GM23338 (cell line): Measurements from ENCODE around the gene SMURF1. TPM values are rescaled to one million over a fixed set of nuclear protein-coding genes. Genes with fewer than 3 reads are reported as not detected.

Experiments used
- ATAC-seq: fragments of 200-7000 bp; cut with Tn5 transposase; 3 replicates; pipeline ENCODE4 v1.9.1; 2020
- DNase-seq: peaks from one replicate; pipeline ENCODE4 v3.0.0-alpha.2; 2015; ENCODE audit warnings: low spot score
- H2AFZ ChIP-seq: fragments of 200-600 bp; sonication (generic); 2 replicates; pipeline ENCODE4 v1.8.0; 2016; ENCODE audit warnings: antibody characterized with exemption, mild to moderate bottlenecking, moderate library complexity
- H3F3A ChIP-seq: fragments of 200-600 bp; sonication (generic); replicated peaks from 2 replicates; pipeline ENCODE4 v1.8.0; 2017; ENCODE audit warnings: antibody characterized with exemption, mixed run types, low read depth
- H3K27ac ChIP-seq: fragments of 200-600 bp; sonication (generic); 2 replicates; pipeline ENCODE4 v1.6.1; 2016; ENCODE audit warnings: low read depth
- H3K27me3 ChIP-seq: fragments of 200-600 bp; sonication (generic); 2 replicates; pipeline ENCODE4 v1.8.0; 2016; ENCODE audit warnings: mild to moderate bottlenecking, mixed run types, moderate library complexity; ENCODE audit not compliant: insufficient read depth
- H3K36me3 ChIP-seq: fragments of 200-600 bp; sonication (generic); 2 replicates; pipeline ENCODE4 v1.8.0; 2016; ENCODE audit warnings: mild to moderate bottlenecking; ENCODE audit not compliant: insufficient read depth
- H3K4me1 ChIP-seq: fragments of 200-600 bp; sonication (generic); 2 replicates; pipeline ENCODE4 v1.8.0; 2016; ENCODE audit warnings: mild to moderate bottlenecking, moderate library complexity; ENCODE audit not compliant: insufficient read depth
- H3K4me2 ChIP-seq: fragments of 200-600 bp; sonication (generic); 2 replicates; pipeline ENCODE4 v1.7.1; 2017; ENCODE audit warnings: mixed run types
- H3K4me3 ChIP-seq: fragments of 200-600 bp; sonication (generic); 2 replicates; pipeline ENCODE4 v1.6.1; 2016; ENCODE audit warnings: mixed run types
- H3K79me2 ChIP-seq: fragments of 200-600 bp; sonication (generic); replicated peaks from 2 replicates; pipeline ENCODE4 v1.8.0; 2017; ENCODE audit warnings: mild to moderate bottlenecking; ENCODE audit not compliant: insufficient read depth
- H3K9me2 ChIP-seq: fragments of 200-600 bp; sonication (generic); 2 replicates; pipeline ENCODE4 v1.8.0; 2017; ENCODE audit not compliant: insufficient read depth
- H4K20me1 ChIP-seq: fragments of 200-600 bp; sonication (generic); replicated peaks from 2 replicates; pipeline ENCODE4 v1.8.0; 2017; ENCODE audit warnings: mild to moderate bottlenecking; ENCODE audit not compliant: insufficient read depth
- H3K27ac Mint-ChIP-seq: 2 replicates; pipeline ENCODE4 v1.8.0; 2020; ENCODE audit warnings: inconsistent platforms, mild to moderate bottlenecking, moderate library complexity, mixed read lengths
- H3K27me3 Mint-ChIP-seq: 3 replicates; pipeline ENCODE4 v1.8.0; 2022; ENCODE audit warnings: low read depth, mild to moderate bottlenecking, moderate library complexity, mixed read lengths, inconsistent platforms; ENCODE audit not compliant: insufficient read depth, poor library complexity
- H3K36me3 Mint-ChIP-seq: 3 replicates; pipeline ENCODE4 v1.8.0; 2021; ENCODE audit warnings: low read depth, mild to moderate bottlenecking, inconsistent platforms, moderate library complexity, mixed read lengths
- H3K4me1 Mint-ChIP-seq: 3 replicates; pipeline ENCODE4 v1.8.0; 2020; ENCODE audit warnings: mild to moderate bottlenecking, inconsistent platforms, mixed read lengths
- H3K4me3 Mint-ChIP-seq: 3 replicates; pipeline ENCODE4 v1.8.0; 2021; ENCODE audit warnings: moderate library complexity, mild to moderate bottlenecking, inconsistent platforms, mixed read lengths
- H3K9me3 Mint-ChIP-seq: 3 replicates; pipeline ENCODE4 v1.8.0; 2020; ENCODE audit warnings: moderate library complexity, mild to moderate bottlenecking, inconsistent platforms, mixed read lengths
- EZH2 ChIP-seq: fragments of 200-600 bp; sonication (generic); IDR thresholded peaks from one replicate; pipeline ENCODE4 v1.8.0; 2017; ENCODE audit warnings: antibody characterized with exemption, mild to moderate bottlenecking, low read depth; ENCODE audit not compliant: unreplicated experiment
- JUNB ChIP-seq: IDR thresholded peaks from one replicate; pipeline ENCODE4 v1.6.1; 2016; ENCODE audit warnings: antibody characterized with exemption; ENCODE audit not compliant: unreplicated experiment
- NANOG ChIP-seq: IDR thresholded peaks from 2 replicates; pipeline ENCODE4 v1.6.1; 2016; ENCODE audit warnings: antibody characterized with exemption, borderline replicate concordance
- POLR2AphosphoS5 ChIP-seq: IDR thresholded peaks from 2 replicates; pipeline ENCODE4 v1.6.1; 2016; ENCODE audit warnings: antibody characterized with exemption, low read depth
- STAT1 ChIP-seq: IDR thresholded peaks from one replicate; pipeline ENCODE4 v1.6.1; 2016; ENCODE audit warnings: antibody characterized with exemption; ENCODE audit not compliant: unreplicated experiment
- ZNF114 ChIP-seq: fragments of 250-450 bp; sonication (Bioruptor Pico); IDR thresholded peaks from 2 replicates; pipeline ENCODE4 v1.5.0; 2020; ENCODE audit warnings: mild to moderate bottlenecking, moderate library complexity
- polyA plus RNA-seq: library from polyadenylated mRNA; unstranded; fragments of >200 nt; fragmentation: Nextera tagmentation; extraction: Ambion mirVana; gene quantifications from 2 replicates; pipeline ENCODE4 v1.2.1, GENCODE V29; 2016
- total RNA-seq: library from RNA; depleted of rRNA; stranded (reverse); fragments of >200 nt; shearing (Covaris generic); gene quantifications from 2 replicates; pipeline ENCODE4 v1.2.3, GENCODE V29; 2014
- TF ChIP-seq, protein P1 (sequence below), 2 experiments: fragments of 200-600 bp in 1 of 2; sonication (generic) in 1 of 2; conservative IDR thresholded peaks; 2 replicates each; pipeline versions ENCODE4 v1.5.1 to v1.6.1; 2016 to 2017; ENCODE audit warnings: antibody characterized with exemption in 2 of 2, low read depth in 2 of 2, mild to moderate bottlenecking in 2 of 2, moderate library complexity in 1 of 2
- TF ChIP-seq, protein P2 (sequence below): IDR thresholded peaks from 2 replicates; pipeline ENCODE4 v1.6.1; 2016; ENCODE audit warnings: antibody characterized with exemption
- TF ChIP-seq, protein P3 (sequence below): fragments of 250-450 bp; sonication (Bioruptor Pico); IDR thresholded peaks from 2 replicates; pipeline ENCODE4 v1.5.0; 2020; ENCODE audit warnings: mild to moderate bottlenecking, moderate library complexity
- TF ChIP-seq, protein P4 (sequence below): IDR thresholded peaks from one replicate; pipeline ENCODE4 v1.6.1; 2018; ENCODE audit warnings: antibody characterized with exemption; ENCODE audit not compliant: unreplicated experiment

SMURF1 gene
- total and polyA plus RNA-seq, 2 experiments from 2014 or later, result 5.8 to 23.9 TPM

DNA sequence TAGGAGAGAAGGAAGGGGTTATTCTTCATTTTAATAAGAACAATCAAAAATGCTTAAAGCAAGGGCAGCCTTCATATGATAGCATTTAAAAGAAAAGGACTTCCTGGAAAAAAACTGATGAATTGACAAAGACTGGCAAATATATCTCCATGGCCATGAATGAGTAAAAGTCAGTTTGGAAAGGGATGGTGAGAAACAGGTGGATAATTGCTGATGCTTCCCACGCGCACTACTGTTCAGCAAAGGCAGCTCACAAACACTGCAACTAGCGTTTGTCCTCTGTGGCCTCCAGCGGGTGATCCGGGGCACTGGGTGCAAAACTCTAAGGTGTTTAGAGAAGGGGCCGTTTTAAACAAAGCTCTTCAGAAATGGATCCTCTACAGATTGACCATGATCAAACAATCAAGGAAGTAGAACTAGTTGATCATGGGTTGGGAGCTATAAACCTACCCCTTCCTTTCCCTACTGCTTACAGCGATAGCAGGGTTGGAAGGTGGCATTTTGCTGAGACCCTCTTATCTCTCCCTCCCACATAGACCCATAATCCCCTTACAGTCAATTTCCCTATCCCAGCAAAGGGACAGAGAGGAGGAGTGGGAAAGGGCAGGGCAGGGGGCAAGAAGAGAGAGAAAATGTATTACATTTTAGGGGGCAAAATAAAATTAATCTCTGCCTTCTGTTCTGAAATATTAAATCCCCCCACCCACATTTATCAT lies 53.8 kb downstream of the SMURF1 start:
- Mint-ChIP-seq H3K27ac (peak overlapping the region; percentile 14; the same call in 1 of the 2 replicates), H3K9me3 (peaks cover 9% of the 10 kb centered on the region; the same call in 2 of the 3 replicates), H3K4me3 (no peak overlapping the region), H3K36me3 (peaks cover 20% of the 10 kb centered on the region), H3K4me1 (no peaks in the 10 kb centered on the region; the same call in 2 of the 3 replicates), H3K27me3 (no peaks in the 10 kb centered on the region)
- Histone ChIP-seq H3K4me1 (0 out of 2 replicates have a peak, but pooled peaks cover 6% of the 10 kb centered on the region), H3K9me2 (no peaks in the 10 kb centered on the region), H3K79me2 (peaks cover 100% of the 10 kb centered on the region), H3K36me3 (peaks cover 3% of the 10 kb centered on the region; the same call in 1 of the 2 replicates), H2AFZ (no peak overlapping the region), H3K4me3 (no peak overlapping the region), H3F3A (no peaks in the 10 kb centered on the region), H4K20me1 (peaks cover 22% of the 10 kb centered on the region), H3K27ac (peak overlapping the region; percentile 53; the same call in 1 of the 2 replicates), H3K27me3 (no peaks in the 10 kb centered on the region), H3K4me2 (no peak overlapping the region)
- ATAC-seq, result no peak
- no peak for DNase-seq
- no peak for TF ChIP-seq POLR2AphosphoS5
- TF ChIP-seq, protein P1, sequence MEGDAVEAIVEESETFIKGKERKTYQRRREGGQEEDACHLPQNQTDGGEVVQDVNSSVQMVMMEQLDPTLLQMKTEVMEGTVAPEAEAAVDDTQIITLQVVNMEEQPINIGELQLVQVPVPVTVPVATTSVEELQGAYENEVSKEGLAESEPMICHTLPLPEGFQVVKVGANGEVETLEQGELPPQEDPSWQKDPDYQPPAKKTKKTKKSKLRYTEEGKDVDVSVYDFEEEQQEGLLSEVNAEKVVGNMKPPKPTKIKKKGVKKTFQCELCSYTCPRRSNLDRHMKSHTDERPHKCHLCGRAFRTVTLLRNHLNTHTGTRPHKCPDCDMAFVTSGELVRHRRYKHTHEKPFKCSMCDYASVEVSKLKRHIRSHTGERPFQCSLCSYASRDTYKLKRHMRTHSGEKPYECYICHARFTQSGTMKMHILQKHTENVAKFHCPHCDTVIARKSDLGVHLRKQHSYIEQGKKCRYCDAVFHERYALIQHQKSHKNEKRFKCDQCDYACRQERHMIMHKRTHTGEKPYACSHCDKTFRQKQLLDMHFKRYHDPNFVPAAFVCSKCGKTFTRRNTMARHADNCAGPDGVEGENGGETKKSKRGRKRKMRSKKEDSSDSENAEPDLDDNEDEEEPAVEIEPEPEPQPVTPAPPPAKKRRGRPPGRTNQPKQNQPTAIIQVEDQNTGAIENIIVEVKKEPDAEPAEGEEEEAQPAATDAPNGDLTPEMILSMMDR (conservative IDR thresholded peaks at IDR 0.05; ENCODE audit: low read depth in 2 of 2), result no peak
- TF ChIP-seq, protein P2, sequence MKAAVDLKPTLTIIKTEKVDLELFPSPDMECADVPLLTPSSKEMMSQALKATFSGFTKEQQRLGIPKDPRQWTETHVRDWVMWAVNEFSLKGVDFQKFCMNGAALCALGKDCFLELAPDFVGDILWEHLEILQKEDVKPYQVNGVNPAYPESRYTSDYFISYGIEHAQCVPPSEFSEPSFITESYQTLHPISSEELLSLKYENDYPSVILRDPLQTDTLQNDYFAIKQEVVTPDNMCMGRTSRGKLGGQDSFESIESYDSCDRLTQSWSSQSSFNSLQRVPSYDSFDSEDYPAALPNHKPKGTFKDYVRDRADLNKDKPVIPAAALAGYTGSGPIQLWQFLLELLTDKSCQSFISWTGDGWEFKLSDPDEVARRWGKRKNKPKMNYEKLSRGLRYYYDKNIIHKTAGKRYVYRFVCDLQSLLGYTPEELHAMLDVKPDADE, result no peak
- TF ChIP-seq, protein P3, sequence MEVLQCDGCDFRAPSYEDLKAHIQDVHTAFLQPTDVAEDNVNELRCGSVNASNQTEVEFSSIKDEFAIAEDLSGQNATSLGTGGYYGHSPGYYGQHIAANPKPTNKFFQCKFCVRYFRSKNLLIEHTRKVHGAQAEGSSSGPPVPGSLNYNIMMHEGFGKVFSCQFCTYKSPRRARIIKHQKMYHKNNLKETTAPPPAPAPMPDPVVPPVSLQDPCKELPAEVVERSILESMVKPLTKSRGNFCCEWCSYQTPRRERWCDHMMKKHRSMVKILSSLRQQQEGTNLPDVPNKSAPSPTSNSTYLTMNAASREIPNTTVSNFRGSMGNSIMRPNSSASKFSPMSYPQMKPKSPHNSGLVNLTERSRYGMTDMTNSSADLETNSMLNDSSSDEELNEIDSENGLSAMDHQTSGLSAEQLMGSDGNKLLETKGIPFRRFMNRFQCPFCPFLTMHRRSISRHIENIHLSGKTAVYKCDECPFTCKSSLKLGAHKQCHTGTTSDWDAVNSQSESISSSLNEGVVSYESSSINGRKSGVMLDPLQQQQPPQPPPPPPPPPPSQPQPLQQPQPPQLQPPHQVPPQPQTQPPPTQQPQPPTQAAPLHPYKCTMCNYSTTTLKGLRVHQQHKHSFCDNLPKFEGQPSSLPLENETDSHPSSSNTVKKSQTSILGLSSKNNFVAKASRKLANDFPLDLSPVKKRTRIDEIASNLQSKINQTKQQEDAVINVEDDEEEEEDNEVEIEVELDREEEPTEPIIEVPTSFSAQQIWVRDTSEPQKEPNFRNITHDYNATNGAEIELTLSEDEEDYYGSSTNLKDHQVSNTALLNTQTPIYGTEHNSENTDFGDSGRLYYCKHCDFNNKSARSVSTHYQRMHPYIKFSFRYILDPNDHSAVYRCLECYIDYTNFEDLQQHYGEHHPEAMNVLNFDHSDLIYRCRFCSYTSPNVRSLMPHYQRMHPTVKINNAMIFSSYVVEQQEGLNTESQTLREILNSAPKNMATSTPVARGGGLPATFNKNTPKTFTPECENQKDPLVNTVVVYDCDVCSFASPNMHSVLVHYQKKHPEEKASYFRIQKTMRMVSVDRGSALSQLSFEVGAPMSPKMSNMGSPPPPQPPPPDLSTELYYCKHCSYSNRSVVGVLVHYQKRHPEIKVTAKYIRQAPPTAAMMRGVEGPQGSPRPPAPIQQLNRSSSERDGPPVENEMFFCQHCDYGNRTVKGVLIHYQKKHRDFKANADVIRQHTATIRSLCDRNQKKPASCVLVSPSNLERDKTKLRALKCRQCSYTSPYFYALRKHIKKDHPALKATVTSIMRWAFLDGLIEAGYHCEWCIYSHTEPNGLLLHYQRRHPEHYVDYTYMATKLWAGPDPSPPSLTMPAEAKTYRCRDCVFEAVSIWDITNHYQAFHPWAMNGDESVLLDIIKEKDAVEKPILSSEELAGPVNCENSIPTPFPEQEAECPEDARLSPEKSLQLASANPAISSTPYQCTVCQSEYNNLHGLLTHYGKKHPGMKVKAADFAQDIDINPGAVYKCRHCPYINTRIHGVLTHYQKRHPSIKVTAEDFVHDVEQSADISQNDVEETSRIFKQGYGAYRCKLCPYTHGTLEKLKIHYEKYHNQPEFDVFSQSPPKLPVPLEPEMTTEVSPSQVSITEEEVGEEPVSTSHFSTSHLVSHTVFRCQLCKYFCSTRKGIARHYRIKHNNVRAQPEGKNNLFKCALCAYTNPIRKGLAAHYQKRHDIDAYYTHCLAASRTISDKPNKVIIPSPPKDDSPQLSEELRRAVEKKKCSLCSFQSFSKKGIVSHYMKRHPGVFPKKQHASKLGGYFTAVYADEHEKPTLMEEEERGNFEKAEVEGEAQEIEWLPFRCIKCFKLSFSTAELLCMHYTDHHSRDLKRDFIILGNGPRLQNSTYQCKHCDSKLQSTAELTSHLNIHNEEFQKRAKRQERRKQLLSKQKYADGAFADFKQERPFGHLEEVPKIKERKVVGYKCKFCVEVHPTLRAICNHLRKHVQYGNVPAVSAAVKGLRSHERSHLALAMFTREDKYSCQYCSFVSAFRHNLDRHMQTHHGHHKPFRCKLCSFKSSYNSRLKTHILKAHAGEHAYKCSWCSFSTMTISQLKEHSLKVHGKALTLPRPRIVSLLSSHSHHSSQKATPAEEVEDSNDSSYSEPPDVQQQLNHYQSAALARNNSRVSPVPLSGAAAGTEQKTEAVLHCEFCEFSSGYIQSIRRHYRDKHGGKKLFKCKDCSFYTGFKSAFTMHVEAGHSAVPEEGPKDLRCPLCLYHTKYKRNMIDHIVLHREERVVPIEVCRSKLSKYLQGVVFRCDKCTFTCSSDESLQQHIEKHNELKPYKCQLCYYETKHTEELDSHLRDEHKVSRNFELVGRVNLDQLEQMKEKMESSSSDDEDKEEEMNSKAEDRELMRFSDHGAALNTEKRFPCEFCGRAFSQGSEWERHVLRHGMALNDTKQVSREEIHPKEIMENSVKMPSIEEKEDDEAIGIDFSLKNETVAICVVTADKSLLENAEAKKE (CRISPR knock-in tag), result no peak
- TF ChIP-seq EZH2, result no peak
- no peak for TF ChIP-seq ZNF114 (CRISPR knock-in tag)
- no peak for TF ChIP-seq STAT1
- TF ChIP-seq, protein P4, sequence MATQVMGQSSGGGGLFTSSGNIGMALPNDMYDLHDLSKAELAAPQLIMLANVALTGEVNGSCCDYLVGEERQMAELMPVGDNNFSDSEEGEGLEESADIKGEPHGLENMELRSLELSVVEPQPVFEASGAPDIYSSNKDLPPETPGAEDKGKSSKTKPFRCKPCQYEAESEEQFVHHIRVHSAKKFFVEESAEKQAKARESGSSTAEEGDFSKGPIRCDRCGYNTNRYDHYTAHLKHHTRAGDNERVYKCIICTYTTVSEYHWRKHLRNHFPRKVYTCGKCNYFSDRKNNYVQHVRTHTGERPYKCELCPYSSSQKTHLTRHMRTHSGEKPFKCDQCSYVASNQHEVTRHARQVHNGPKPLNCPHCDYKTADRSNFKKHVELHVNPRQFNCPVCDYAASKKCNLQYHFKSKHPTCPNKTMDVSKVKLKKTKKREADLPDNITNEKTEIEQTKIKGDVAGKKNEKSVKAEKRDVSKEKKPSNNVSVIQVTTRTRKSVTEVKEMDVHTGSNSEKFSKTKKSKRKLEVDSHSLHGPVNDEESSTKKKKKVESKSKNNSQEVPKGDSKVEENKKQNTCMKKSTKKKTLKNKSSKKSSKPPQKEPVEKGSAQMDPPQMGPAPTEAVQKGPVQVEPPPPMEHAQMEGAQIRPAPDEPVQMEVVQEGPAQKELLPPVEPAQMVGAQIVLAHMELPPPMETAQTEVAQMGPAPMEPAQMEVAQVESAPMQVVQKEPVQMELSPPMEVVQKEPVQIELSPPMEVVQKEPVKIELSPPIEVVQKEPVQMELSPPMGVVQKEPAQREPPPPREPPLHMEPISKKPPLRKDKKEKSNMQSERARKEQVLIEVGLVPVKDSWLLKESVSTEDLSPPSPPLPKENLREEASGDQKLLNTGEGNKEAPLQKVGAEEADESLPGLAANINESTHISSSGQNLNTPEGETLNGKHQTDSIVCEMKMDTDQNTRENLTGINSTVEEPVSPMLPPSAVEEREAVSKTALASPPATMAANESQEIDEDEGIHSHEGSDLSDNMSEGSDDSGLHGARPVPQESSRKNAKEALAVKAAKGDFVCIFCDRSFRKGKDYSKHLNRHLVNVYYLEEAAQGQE, result no peak
- no peak for TF ChIP-seq JUNB
- TF ChIP-seq NANOG, result no peak
